ENCODE data around the gene HMGXB3. TPM values are rescaled to one million over a fixed set of nuclear protein-coding genes. Genes with fewer than 3 reads are reported as not detected.
"Not testable (repeated sequence)": the region's sequence is repeated elsewhere in the genome, so short reads cannot be mapped to it uniquely, and the experiment has no call there.

The HMGXB3 gene
- total RNA-seq, 2 experiments from 2014 or later, result 29.4 to 31.7 TPM

- ChIA-PET POLR2A (no interaction called here), CTCF (no interaction called here)
- Mint-ChIP-seq H3K36me3 (ENCODE audit: low read depth) (no peaks in the 10 kb centered on the region), H3K27me3 (peaks cover 25% of the 10 kb centered on the region), H3K27ac (no peak overlapping the region), H3K9me3 (no peaks in the 10 kb centered on the region), H3K4me1 (no peaks in the 10 kb centered on the region), H3K4me3 (no peak overlapping the region)
- DNase-seq, result peak; percentile 3
Measured at GRCh38 chr5:150079909-150080461, 79.4 kb downstream of the HMGXB3 start.

- no peaks in the 10 kb centered on the region for H3K4me1 Mint-ChIP-seq
- ChIA-PET CTCF (interaction anchor here (1.4 kb wide), 1 partner anchor 13 kb away, joined by 4 read pairs; no protein-coding TSS in a partner anchor), POLR2A (no interaction called here)
- no peak overlapping the region for H3K27ac Mint-ChIP-seq
- no peaks in the 10 kb centered on the region for H3K9me3 Mint-ChIP-seq
- no peaks in the 10 kb centered on the region for H3K36me3 Mint-ChIP-seq (ENCODE audit: low read depth)
- H3K4me3 Mint-ChIP-seq, result no peak overlapping the region
- H3K27me3 Mint-ChIP-seq, result peaks cover 32% of the 10 kb centered on the region
- DNase-seq, result peak; percentile 4
Measured at GRCh38 chr5:150080696-150081435, 80.3 kb downstream of the HMGXB3 start.

GRCh38 chr5:150081541-150082283 lies 81.2 kb downstream of the HMGXB3 start:
- Mint-ChIP-seq H3K9me3 (no peaks in the 10 kb centered on the region), H3K36me3 (ENCODE audit: low read depth) (no peaks in the 10 kb centered on the region), H3K4me1 (no peaks in the 10 kb centered on the region), H3K27me3 (peaks cover 33% of the 10 kb centered on the region), H3K4me3 (no peak overlapping the region), H3K27ac (no peak overlapping the region)
- ChIA-PET POLR2A (no interaction called here), CTCF (interaction anchor here (0.9 to 1.4 kb wide), 3 partner anchors 13 to 21 kb away, joined by 3 to 7 read pairs (median 4); no protein-coding TSS in a partner anchor)
- peak; percentile 4 for DNase-seq

GRCh38 chr5:150082374-150082773 lies 81.8 kb downstream of the HMGXB3 start:
- Mint-ChIP-seq H3K4me3 (no peak overlapping the region), H3K4me1 (no peaks in the 10 kb centered on the region), H3K27me3 (peaks cover 37% of the 10 kb centered on the region), H3K27ac (no peak overlapping the region), H3K9me3 (no peaks in the 10 kb centered on the region), H3K36me3 (ENCODE audit: low read depth) (no peaks in the 10 kb centered on the region)
- ChIA-PET CTCF (interaction anchor here (0.9 to 1.4 kb wide), 3 partner anchors 14 to 21 kb away, joined by 3 to 7 read pairs (median 4); no protein-coding TSS in a partner anchor), POLR2A (no interaction called here)
- peak; percentile 2 for DNase-seq

- DNase-seq, result peak; percentile 2
- Mint-ChIP-seq H3K9me3 (no peaks in the 10 kb centered on the region), H3K27ac (no peak overlapping the region), H3K4me3 (no peak overlapping the region), H3K4me1 (no peaks in the 10 kb centered on the region), H3K27me3 (peaks cover 40% of the 10 kb centered on the region), H3K36me3 (ENCODE audit: low read depth) (no peaks in the 10 kb centered on the region)
- ChIA-PET CTCF (interaction anchor here (0.9 kb wide), 2 partner anchors 17 to 22 kb away, joined by 3 to 7 read pairs; no protein-coding TSS in a partner anchor), POLR2A (no interaction called here)
Measured at GRCh38 chr5:150082889-150083288, 82.3 kb downstream of the HMGXB3 start.

- DNase-seq; CTCF ChIA-PET; H3K9me3 Mint-ChIP-seq; H3K36me3 Mint-ChIP-seq (ENCODE audit: low read depth); H3K4me1 Mint-ChIP-seq; H3K4me3 Mint-ChIP-seq; H3K27ac Mint-ChIP-seq; POLR2A ChIA-PET: not testable (repeated sequence)
- peaks cover 52% of the 10 kb centered on the region for H3K27me3 Mint-ChIP-seq
Measured at GRCh38 chr5:150084754-150085153, 84.2 kb downstream of the HMGXB3 start.

- Mint-ChIP-seq H3K27ac (no peak overlapping the region), H3K36me3 (ENCODE audit: low read depth) (no peaks in the 10 kb centered on the region), H3K4me3 (no peak overlapping the region), H3K4me1 (no peaks in the 10 kb centered on the region), H3K9me3 (no peaks in the 10 kb centered on the region), H3K27me3 (peaks cover 54% of the 10 kb centered on the region)
- ChIA-PET POLR2A (no interaction called here), CTCF (no interaction called here)
- peak; percentile 2 for DNase-seq
Measured at GRCh38 chr5:150085191-150085912, 84.8 kb downstream of the HMGXB3 start.

- no peaks in the 10 kb centered on the region for H3K9me3 Mint-ChIP-seq
- no peaks in the 10 kb centered on the region for H3K4me1 Mint-ChIP-seq
- ChIA-PET POLR2A (no interaction called here), CTCF (interaction anchor here (1.1 to 1.7 kb wide), 3 partner anchors 12 to 38 kb away, joined by 3 to 7 read pairs (median 5); no protein-coding TSS in a partner anchor)
- DNase-seq, result peak; percentile 0
- no peak within 1 kb of the TSS for H3K27ac Mint-ChIP-seq
- H3K4me3 Mint-ChIP-seq, result no peak within 1 kb of the TSS
- no peaks in the 10 kb centered on the region for H3K36me3 Mint-ChIP-seq (ENCODE audit: low read depth)
- peaks cover 55% of the 10 kb centered on the region for H3K27me3 Mint-ChIP-seq
Measured at GRCh38 chr5:150085950-150086715, 85.6 kb downstream of the HMGXB3 start, which contains the start of gene CSF1R. Gene CSF1R (minus strand): TSS chr5:150086554. CDS start chr5:150086427, 127 bp downstream.

GRCh38 chr5:150092159-150092787 lies 91.7 kb downstream of the HMGXB3 start:
- Mint-ChIP-seq H3K4me3 (no peak overlapping the region), H3K27me3 (peaks cover 47% of the 10 kb centered on the region), H3K27ac (no peak overlapping the region), H3K4me1 (peaks cover 5% of the 10 kb centered on the region), H3K9me3 (no peaks in the 10 kb centered on the region), H3K36me3 (ENCODE audit: low read depth) (no peaks in the 10 kb centered on the region)
- ChIA-PET CTCF (interaction anchor here (0.6 kb wide), 1 partner anchor 30 kb away, joined by 3 read pairs; no protein-coding TSS in a partner anchor), POLR2A (no interaction called here)
- peak; percentile 4 for DNase-seq

- ChIA-PET POLR2A (no interaction called here), CTCF (interaction anchor here (0.6 to 0.9 kb wide), 2 partner anchors 37 to 477 kb away, joined by 3 read pairs; no protein-coding TSS in a partner anchor)
- Mint-ChIP-seq H3K4me3 (no peak overlapping the region), H3K9me3 (no peaks in the 10 kb centered on the region), H3K27ac (no peak overlapping the region), H3K4me1 (peaks cover 3% of the 10 kb centered on the region), H3K36me3 (ENCODE audit: low read depth) (no peaks in the 10 kb centered on the region), H3K27me3 (peaks cover 30% of the 10 kb centered on the region)
- no peak for DNase-seq
Measured at GRCh38 chr5:150097152-150097551, 96.6 kb downstream of the HMGXB3 start.

GRCh38 chr5:150101023-150101422 lies 100.5 kb downstream of the HMGXB3 start:
- no peak overlapping the region for H3K27ac Mint-ChIP-seq
- no peak overlapping the region for H3K4me3 Mint-ChIP-seq
- H3K4me1 Mint-ChIP-seq, result no peaks in the 10 kb centered on the region
- no peaks in the 10 kb centered on the region for H3K9me3 Mint-ChIP-seq
- no peaks in the 10 kb centered on the region for H3K36me3 Mint-ChIP-seq (ENCODE audit: low read depth)
- POLR2A ChIA-PET, result no interaction called here
- peaks cover 17% of the 10 kb centered on the region for H3K27me3 Mint-ChIP-seq
- peak; percentile 1 for DNase-seq
- CTCF ChIA-PET, result interaction anchor here (0.7 kb wide), 1 partner anchor 67 kb away, joined by 4 read pairs; no protein-coding TSS in a partner anchor
